NOMO-1 treated with DMSO at 0.1 percent for 48 hours (cell line): ENCODE measurements around the gene NVL.
A peak's percentile ranks its signal among the peaks of the same experiment; 100 is the strongest.
"Not testable (repeated sequence)": the region's sequence is repeated elsewhere in the genome, so short reads cannot be mapped to it uniquely, and the experiment has no call there.

ENCODE experiments used
- DNase-seq: peaks from one replicate; lab custom pipeline; 2025; ENCODE audit not compliant: unreplicated experiment; lab: John Stamatoyannopoulos, UW

NVL gene

GRCh38 chr1:224237119-224237881, 92.7 kb downstream of the NVL start:
- no peak for DNase-seq

GRCh38 chr1:224235813-224236493, 94.0 kb downstream of the NVL start:
- no peak for DNase-seq

- no peak for DNase-seq
These were observed 96.0 kb downstream of the NVL start for GRCh38 chr1:224234017-224234416.

GRCh38 chr1:224226849-224227502, 103.0 kb downstream of the NVL start:
- no peak for DNase-seq

- DNase-seq, result peak; percentile 20
These were observed 105.9 kb downstream of the NVL start for GRCh38 chr1:224223819-224224714.

- no peak for DNase-seq
These were observed 110.3 kb downstream of the NVL start for GRCh38 chr1:224219612-224220059.

- DNase-seq, result no peak
These were observed 110.9 kb downstream of the NVL start for GRCh38 chr1:224219011-224219611.

GRCh38 chr1:224217655-224218623, 112.0 kb downstream of the NVL start:
- DNase-seq, result peak; percentile 46

- no peak for DNase-seq
These were observed 113.6 kb downstream of the NVL start for GRCh38 chr1:224216382-224216781.

- no peak for DNase-seq
These were observed 116.4 kb downstream of the NVL start for GRCh38 chr1:224213438-224214119.

GRCh38 chr1:224212618-224213061, 117.3 kb downstream of the NVL start:
- DNase-seq, result no peak

GRCh38 chr1:224211206-224211962, 118.6 kb downstream of the NVL start:
- DNase-seq, result no peak

- not testable (repeated sequence) for DNase-seq
These were observed 123.9 kb downstream of the NVL start for GRCh38 chr1:224205931-224206538.

- DNase-seq, result peak; percentile 25
These were observed 124.5 kb downstream of the NVL start for GRCh38 chr1:224205438-224205840.

- DNase-seq, result peak; percentile 84
These were observed 126.5 kb downstream of the NVL start for GRCh38 chr1:224203243-224204016.

GRCh38 chr1:224201853-224202252, 128.1 kb downstream of the NVL start:
- DNase-seq, result no peak

GRCh38 chr1:224201383-224201782, 128.6 kb downstream of the NVL start:
- DNase-seq, result no peak
